Vagina (tissue), 2 donors: ENCODE measurements around the gene GJA8.
"Not testable (repeated sequence)": the region's sequence is repeated elsewhere in the genome, so short reads cannot be mapped to it uniquely, and the experiment has no call there.

Experiments used
- POLR2A ChIP-seq, 2 donors: fragments of 450-650 bp; IDR thresholded peaks; one replicate each; pipeline ENCODE4 v1.6.1; 2017; ENCODE audit warnings: antibody characterized with exemption in 2 of 2, mild to moderate bottlenecking in 2 of 2, moderate library complexity in 2 of 2
- POLR2AphosphoS5 ChIP-seq, 2 donors: sonication (generic); formaldehyde crosslinking; IDR thresholded peaks; one replicate each; pipeline ENCODE4 v1.9.0; 2017; ENCODE audit warnings: antibody characterized with exemption in 2 of 2, mild to moderate bottlenecking in 2 of 2, low read depth in 1 of 2; ENCODE audit not compliant: insufficient read depth in 1 of 2
- TF ChIP-seq, protein P1 (sequence below), 3 experiments: fragments of 450-650 bp in 2 of 3; fragments of 200-600 bp in 1 of 3; sonication (generic) in 1 of 3; IDR thresholded peaks; one replicate each; pipeline ENCODE4 v1.5.1; 2017 to 2019; ENCODE audit warnings: antibody characterized with exemption in 3 of 3, mild to moderate bottlenecking in 2 of 3, moderate library complexity in 2 of 3

DNA sequence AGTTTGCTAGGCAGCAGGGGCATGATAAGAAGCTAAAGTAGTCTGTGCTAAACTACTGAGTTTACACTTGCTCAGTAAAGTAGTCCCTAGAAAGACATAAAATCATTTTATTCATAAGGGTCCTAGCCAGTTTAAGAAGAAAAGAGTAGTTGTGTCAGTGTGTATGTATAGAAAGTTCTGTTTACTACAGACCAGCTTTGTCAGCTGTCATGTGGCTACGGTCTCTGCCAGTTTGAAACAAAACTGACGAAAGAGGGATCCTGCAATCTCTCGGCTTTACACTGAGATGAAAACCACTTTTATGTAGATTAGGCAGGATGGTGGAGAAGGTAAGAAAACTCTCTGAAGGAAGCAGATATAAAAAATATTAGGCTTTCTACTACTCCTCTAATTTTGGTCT is 32.7 kb downstream of the GJA8 start:
- TF ChIP-seq, protein P1, sequence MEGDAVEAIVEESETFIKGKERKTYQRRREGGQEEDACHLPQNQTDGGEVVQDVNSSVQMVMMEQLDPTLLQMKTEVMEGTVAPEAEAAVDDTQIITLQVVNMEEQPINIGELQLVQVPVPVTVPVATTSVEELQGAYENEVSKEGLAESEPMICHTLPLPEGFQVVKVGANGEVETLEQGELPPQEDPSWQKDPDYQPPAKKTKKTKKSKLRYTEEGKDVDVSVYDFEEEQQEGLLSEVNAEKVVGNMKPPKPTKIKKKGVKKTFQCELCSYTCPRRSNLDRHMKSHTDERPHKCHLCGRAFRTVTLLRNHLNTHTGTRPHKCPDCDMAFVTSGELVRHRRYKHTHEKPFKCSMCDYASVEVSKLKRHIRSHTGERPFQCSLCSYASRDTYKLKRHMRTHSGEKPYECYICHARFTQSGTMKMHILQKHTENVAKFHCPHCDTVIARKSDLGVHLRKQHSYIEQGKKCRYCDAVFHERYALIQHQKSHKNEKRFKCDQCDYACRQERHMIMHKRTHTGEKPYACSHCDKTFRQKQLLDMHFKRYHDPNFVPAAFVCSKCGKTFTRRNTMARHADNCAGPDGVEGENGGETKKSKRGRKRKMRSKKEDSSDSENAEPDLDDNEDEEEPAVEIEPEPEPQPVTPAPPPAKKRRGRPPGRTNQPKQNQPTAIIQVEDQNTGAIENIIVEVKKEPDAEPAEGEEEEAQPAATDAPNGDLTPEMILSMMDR (IDR thresholded peaks at IDR 0.05) = not testable (repeated sequence)
- not testable (repeated sequence) for TF ChIP-seq POLR2A (IDR thresholded peaks at IDR 0.05); POLR2AphosphoS5 (IDR thresholded peaks at IDR 0.05; ENCODE audit: insufficient read depth in 1 of 2, low read depth in 1 of 2)
